ENCODE data around the gene NODAL. TPM values are rescaled to one million over a fixed set of nuclear protein-coding genes. Genes with fewer than 3 reads are reported as not detected.
A peak's percentile ranks its signal among the peaks of the same experiment; 100 is the strongest.

NODAL gene
- total and polyA plus RNA-seq, 2 experiments from 2014 or later, result 11.2 to 28.4 TPM

DNA sequence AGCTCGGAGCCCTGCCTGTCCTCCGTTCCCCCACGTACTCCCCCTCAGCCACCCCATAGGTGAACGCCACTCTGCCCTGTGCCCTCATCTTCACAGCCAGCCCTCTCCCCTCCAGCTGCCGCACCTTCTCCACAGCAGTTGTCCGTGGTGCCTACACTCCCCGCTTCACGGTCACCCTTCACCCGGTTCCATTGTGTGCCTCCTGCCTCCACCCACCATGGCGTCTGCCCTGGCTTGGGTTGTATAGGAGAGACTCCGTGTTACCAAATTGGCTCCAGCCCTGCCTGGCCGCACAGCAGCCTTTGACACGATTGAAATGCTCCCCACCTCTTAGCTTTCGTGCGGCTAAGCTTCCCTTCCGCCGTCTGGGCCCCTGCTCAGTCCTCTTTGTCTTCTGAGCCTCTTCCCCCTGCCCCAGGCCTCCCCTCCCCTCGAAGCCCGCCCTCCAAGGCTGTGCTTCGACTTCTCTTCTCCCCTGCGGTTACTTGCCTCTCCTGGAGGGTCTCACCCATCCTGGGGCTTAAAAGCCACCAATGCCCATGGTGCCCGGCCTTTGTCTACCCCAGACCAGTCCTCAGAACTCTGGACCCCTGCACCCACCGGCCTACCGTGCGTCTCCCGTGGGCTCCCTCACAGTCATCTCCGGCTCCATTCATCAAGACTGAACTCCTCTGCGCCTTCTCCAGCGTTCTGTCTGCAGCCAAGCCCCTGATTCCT, 18.5 kb upstream of the NODAL start (continued):
- TF ChIP-seq, protein P1, sequence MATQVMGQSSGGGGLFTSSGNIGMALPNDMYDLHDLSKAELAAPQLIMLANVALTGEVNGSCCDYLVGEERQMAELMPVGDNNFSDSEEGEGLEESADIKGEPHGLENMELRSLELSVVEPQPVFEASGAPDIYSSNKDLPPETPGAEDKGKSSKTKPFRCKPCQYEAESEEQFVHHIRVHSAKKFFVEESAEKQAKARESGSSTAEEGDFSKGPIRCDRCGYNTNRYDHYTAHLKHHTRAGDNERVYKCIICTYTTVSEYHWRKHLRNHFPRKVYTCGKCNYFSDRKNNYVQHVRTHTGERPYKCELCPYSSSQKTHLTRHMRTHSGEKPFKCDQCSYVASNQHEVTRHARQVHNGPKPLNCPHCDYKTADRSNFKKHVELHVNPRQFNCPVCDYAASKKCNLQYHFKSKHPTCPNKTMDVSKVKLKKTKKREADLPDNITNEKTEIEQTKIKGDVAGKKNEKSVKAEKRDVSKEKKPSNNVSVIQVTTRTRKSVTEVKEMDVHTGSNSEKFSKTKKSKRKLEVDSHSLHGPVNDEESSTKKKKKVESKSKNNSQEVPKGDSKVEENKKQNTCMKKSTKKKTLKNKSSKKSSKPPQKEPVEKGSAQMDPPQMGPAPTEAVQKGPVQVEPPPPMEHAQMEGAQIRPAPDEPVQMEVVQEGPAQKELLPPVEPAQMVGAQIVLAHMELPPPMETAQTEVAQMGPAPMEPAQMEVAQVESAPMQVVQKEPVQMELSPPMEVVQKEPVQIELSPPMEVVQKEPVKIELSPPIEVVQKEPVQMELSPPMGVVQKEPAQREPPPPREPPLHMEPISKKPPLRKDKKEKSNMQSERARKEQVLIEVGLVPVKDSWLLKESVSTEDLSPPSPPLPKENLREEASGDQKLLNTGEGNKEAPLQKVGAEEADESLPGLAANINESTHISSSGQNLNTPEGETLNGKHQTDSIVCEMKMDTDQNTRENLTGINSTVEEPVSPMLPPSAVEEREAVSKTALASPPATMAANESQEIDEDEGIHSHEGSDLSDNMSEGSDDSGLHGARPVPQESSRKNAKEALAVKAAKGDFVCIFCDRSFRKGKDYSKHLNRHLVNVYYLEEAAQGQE (IDR thresholded peaks at IDR 0.05; ENCODE audit: unreplicated experiment), result no peak
- TF ChIP-seq NANOG (IDR thresholded peaks at IDR 0.05; ENCODE audit: borderline replicate concordance) (no peak), ZNF114 (CRISPR knock-in tag; IDR thresholded peaks at IDR 0.05) (no peak), POLR2AphosphoS5 (IDR thresholded peaks at IDR 0.05; ENCODE audit: low read depth) (no peak), EZH2phosphoT487 (IDR thresholded peaks at IDR 0.05; ENCODE audit: unreplicated experiment) (no peak)

- Histone ChIP-seq H3K36me3 (ENCODE audit: insufficient read depth) (no peaks in the 10 kb centered on the region), H3K4me3 (peak overlapping the region; percentile 80), H3K27ac (ENCODE audit: low read depth) (no peak overlapping the region), H3F3A (replicated peaks; ENCODE audit: low read depth) (peaks cover 28% of the 10 kb centered on the region), H3K79me2 (replicated peaks; ENCODE audit: insufficient read depth) (no peaks in the 10 kb centered on the region), H3K4me1 (ENCODE audit: insufficient read depth) (peaks cover 50% of the 10 kb centered on the region), H3K9me2 (ENCODE audit: insufficient read depth) (no peaks in the 10 kb centered on the region), H3K4me2 (peak overlapping the region; percentile 100), H3K27me3 (ENCODE audit: insufficient read depth) (peaks cover 50% of the 10 kb centered on the region), H4K20me1 (replicated peaks; ENCODE audit: insufficient read depth) (no peaks in the 10 kb centered on the region), H2AFZ (0 out of 2 replicates have a peak overlapping the region, but pooled peaks have one; percentile 63)
- no peaks in the 10 kb centered on the region; the same call in 2 of the 3 replicates for H3K9me3 Mint-ChIP-seq
- H3K4me3 Mint-ChIP-seq, result peak overlapping the region; percentile 75
- H3K4me1 Mint-ChIP-seq, result peaks cover 45% of the 10 kb centered on the region
- peak; percentile 79 for DNase-seq (ENCODE audit: low spot score)
- H3K36me3 Mint-ChIP-seq (ENCODE audit: low read depth), result no peaks in the 10 kb centered on the region
- H3K27me3 Mint-ChIP-seq (ENCODE audit: insufficient read depth, low read depth, poor library complexity), result peaks cover 63% of the 10 kb centered on the region
- H3K27ac Mint-ChIP-seq, result no peak overlapping the region
- ATAC-seq, result peak; percentile 3
- TF ChIP-seq CTCF (conservative IDR thresholded peaks at IDR 0.05; ENCODE audit: low read depth in 2 of 2) (no peak), CREB1 (CRISPR knock-in tag; IDR thresholded peaks at IDR 0.05; ENCODE audit: low read depth) (no peak), JUNB (IDR thresholded peaks at IDR 0.05; ENCODE audit: unreplicated experiment) (no peak), POLR2AphosphoS5 (IDR thresholded peaks at IDR 0.05; ENCODE audit: low read depth) (no peak)
- TF ChIP-seq, protein P1 (IDR thresholded peaks at IDR 0.05; ENCODE audit: unreplicated experiment), result no peak
- TF ChIP-seq, protein P2, sequence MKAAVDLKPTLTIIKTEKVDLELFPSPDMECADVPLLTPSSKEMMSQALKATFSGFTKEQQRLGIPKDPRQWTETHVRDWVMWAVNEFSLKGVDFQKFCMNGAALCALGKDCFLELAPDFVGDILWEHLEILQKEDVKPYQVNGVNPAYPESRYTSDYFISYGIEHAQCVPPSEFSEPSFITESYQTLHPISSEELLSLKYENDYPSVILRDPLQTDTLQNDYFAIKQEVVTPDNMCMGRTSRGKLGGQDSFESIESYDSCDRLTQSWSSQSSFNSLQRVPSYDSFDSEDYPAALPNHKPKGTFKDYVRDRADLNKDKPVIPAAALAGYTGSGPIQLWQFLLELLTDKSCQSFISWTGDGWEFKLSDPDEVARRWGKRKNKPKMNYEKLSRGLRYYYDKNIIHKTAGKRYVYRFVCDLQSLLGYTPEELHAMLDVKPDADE (IDR thresholded peaks at IDR 0.05), result no peak
Measured at GRCh38 chr10:70459061-70459773, 17.7 kb upstream of the NODAL start.

Measured in GM23338 (cell line).